Liver (tissue), 9 donors: ENCODE results near the gene NFIX. TPM values are rescaled to one million over a fixed set of nuclear protein-coding genes. Genes with fewer than 3 reads are reported as not detected.
A peak's percentile ranks its signal among the peaks of the same experiment; 100 is the strongest.

ENCODE experiments used
- DNase-seq: peaks from one replicate; pipeline ENCODE4 v3.0.0-alpha.2; 2017; ENCODE audit warnings: low spot score
- H3K27ac ChIP-seq, 2 donors: one replicate each; pipeline ENCODE4 v1.7.0; 2013; ENCODE audit warnings: inconsistent platforms in 2 of 2, low read length in 2 of 2, control low read depth in 1 of 2, low read depth in 1 of 2, mild to moderate bottlenecking in 1 of 2
- H3K27me3 ChIP-seq, 4 donors: one replicate each; pipeline versions ENCODE4 v1.6.1 to v1.7.0; 2013; ENCODE audit warnings: low read length in 3 of 4, inconsistent platforms in 1 of 4, mild to moderate bottlenecking in 1 of 4, moderate library complexity in 1 of 4; ENCODE audit not compliant: control insufficient read depth in 4 of 4, insufficient read depth in 4 of 4
- H3K36me3 ChIP-seq, 4 donors: one replicate each; pipeline versions ENCODE4 v1.6.1 to v1.7.0; 2013; ENCODE audit warnings: low read length in 3 of 4, mild to moderate bottlenecking in 3 of 4, low read depth in 1 of 4, moderate library complexity in 1 of 4; ENCODE audit not compliant: control insufficient read depth in 4 of 4, insufficient read depth in 3 of 4
- H3K4me1 ChIP-seq, 4 donors: one replicate each; pipeline versions ENCODE4 v1.6.1 to v1.7.0; 2013; ENCODE audit warnings: low read length in 3 of 4, mild to moderate bottlenecking in 3 of 4, moderate library complexity in 1 of 4; ENCODE audit not compliant: control insufficient read depth in 4 of 4, insufficient read depth in 4 of 4
- H3K4me3 ChIP-seq, 3 donors: one replicate each; pipeline versions ENCODE4 v1.6.1 to v1.7.0; 2013; ENCODE audit warnings: low read length in 3 of 3, control low read depth in 1 of 3, low read depth in 1 of 3, mild to moderate bottlenecking in 1 of 3
- H3K9ac ChIP-seq, 2 donors: one replicate each; pipeline ENCODE4 v1.7.0; 2013; ENCODE audit warnings: low read length in 2 of 2, mild to moderate bottlenecking in 2 of 2, moderate library complexity in 2 of 2, control low read depth in 1 of 2, low read depth in 1 of 2
- H3K9me3 ChIP-seq, 4 donors: one replicate each; pipeline versions ENCODE4 v1.6.1 to v1.7.0; 2013; ENCODE audit warnings: low read length in 3 of 4; ENCODE audit not compliant: control insufficient read depth in 4 of 4
- EGR1 ChIP-seq, 2 donors: IDR thresholded peaks; 2 replicates each; pipeline ENCODE4 v1.6.1; 2016 to 2018; ENCODE audit warnings: antibody characterized with exemption in 2 of 2, low read depth in 2 of 2
- FOXA1 ChIP-seq: IDR thresholded peaks from 2 replicates; pipeline ENCODE4 v1.6.1; 2016; ENCODE audit warnings: antibody characterized with exemption
- FOXA2 ChIP-seq: IDR thresholded peaks from 2 replicates; pipeline ENCODE4 v1.6.1; 2016; ENCODE audit warnings: antibody characterized with exemption
- GABPA ChIP-seq, 2 donors: IDR thresholded peaks in 1 of 2; conservative IDR thresholded peaks in 1 of 2; 2 replicates each; pipeline ENCODE4 v1.6.1; 2016; ENCODE audit warnings: antibody characterized with exemption in 2 of 2, mild to moderate bottlenecking in 1 of 2, moderate library complexity in 1 of 2
- HNF4A ChIP-seq, 2 donors: conservative IDR thresholded peaks; 2 replicates each; pipeline ENCODE4 v1.6.1; 2016; ENCODE audit warnings: antibody characterized with exemption in 2 of 2, mild to moderate bottlenecking in 2 of 2
- HNF4G ChIP-seq: IDR thresholded peaks from 2 replicates; pipeline ENCODE4 v1.6.1; 2016; ENCODE audit warnings: antibody characterized with exemption
- JUND ChIP-seq, 2 donors: IDR thresholded peaks; 2 replicates each; pipeline ENCODE4 v1.6.1; 2016; ENCODE audit warnings: antibody characterized with exemption in 2 of 2
- NR2F2 ChIP-seq: IDR thresholded peaks from 2 replicates; pipeline ENCODE4 v1.6.1; 2016; ENCODE audit warnings: antibody characterized with exemption
- RAD21 ChIP-seq, 2 donors: IDR thresholded peaks; 2 replicates each; pipeline ENCODE4 v1.6.1; 2016; ENCODE audit warnings: antibody characterized with exemption in 2 of 2, mild to moderate bottlenecking in 2 of 2
- RXRA ChIP-seq, 2 donors: IDR thresholded peaks; 2 replicates each; pipeline ENCODE4 v1.6.1; 2017 to 2018; ENCODE audit warnings: antibody characterized with exemption in 2 of 2, mild to moderate bottlenecking in 1 of 2
- SP1 ChIP-seq: IDR thresholded peaks from 2 replicates; pipeline ENCODE4 v1.6.1; 2018; ENCODE audit warnings: antibody characterized with exemption, mild to moderate bottlenecking
- TAF1 ChIP-seq: conservative IDR thresholded peaks from 2 replicates; pipeline ENCODE4 v1.6.1; 2016; ENCODE audit warnings: antibody characterized with exemption, mild to moderate bottlenecking
- YY1 ChIP-seq: IDR thresholded peaks from 2 replicates; pipeline ENCODE4 v1.6.1; 2016; ENCODE audit warnings: antibody characterized with exemption, mild to moderate bottlenecking
- WGBS: extraction: QIAGEN DNeasy Blood & Tissue Kit; methylation state at CpG from one replicate; pipeline ENCODE4 v1.1.7; 2013; 5-methylcytosine and 5-hydroxymethylcytosine counted together
- polyA plus RNA-seq, 2 donors: library from polyadenylated mRNA; stranded (reverse) in 1 of 2; unstranded in 1 of 2; fragments of 200-250 nt in 1 of 2; fragments of >200 nt in 1 of 2; fragmentation: Nextera tagmentation in 1 of 2; extraction: Ambion mirVana in 1 of 2; gene quantifications; one replicate each; pipeline versions ENCODE4 v1.2.1 to v1.2.3, GENCODE V29; 2013 to 2015
- total RNA-seq, 2 donors: library from RNA; depleted of rRNA; stranded (reverse); fragments of >200 nt; gene quantifications; one replicate each; pipeline ENCODE4 v1.2.3, GENCODE V29; 2014
- TF ChIP-seq, protein P1 (sequence below): IDR thresholded peaks from 2 replicates; pipeline ENCODE4 v1.6.1; 2016; ENCODE audit warnings: antibody characterized with exemption
- TF ChIP-seq, protein P2 (sequence below): IDR thresholded peaks from 2 replicates; pipeline ENCODE4 v1.6.1; 2016; ENCODE audit warnings: antibody characterized with exemption
- TF ChIP-seq, protein P3 (sequence below): IDR thresholded peaks from 2 replicates; pipeline ENCODE4 v1.6.1; 2016; ENCODE audit warnings: antibody characterized with exemption, mild to moderate bottlenecking
- TF ChIP-seq, protein P4 (sequence below): IDR thresholded peaks from 2 replicates; pipeline ENCODE4 v1.6.1; 2016; ENCODE audit warnings: antibody characterized with exemption
- TF ChIP-seq, protein P5 (sequence below): fragments of 150-350 bp; IDR thresholded peaks from 2 replicates; pipeline ENCODE4 v1.5.1; 2017; ENCODE audit warnings: improper control_type of control experiment, low read depth, low read length; ENCODE audit not compliant: missing input control
- donor health status: healthy.
- donor health status: healthy.
- donor health status: healthy.
- donor health status: healthy.
- donor health status: healthy.

NFIX gene
- total and polyA plus RNA-seq, 4 donors, result 3.3 to 18.4 (median 12.6) TPM

DNA sequence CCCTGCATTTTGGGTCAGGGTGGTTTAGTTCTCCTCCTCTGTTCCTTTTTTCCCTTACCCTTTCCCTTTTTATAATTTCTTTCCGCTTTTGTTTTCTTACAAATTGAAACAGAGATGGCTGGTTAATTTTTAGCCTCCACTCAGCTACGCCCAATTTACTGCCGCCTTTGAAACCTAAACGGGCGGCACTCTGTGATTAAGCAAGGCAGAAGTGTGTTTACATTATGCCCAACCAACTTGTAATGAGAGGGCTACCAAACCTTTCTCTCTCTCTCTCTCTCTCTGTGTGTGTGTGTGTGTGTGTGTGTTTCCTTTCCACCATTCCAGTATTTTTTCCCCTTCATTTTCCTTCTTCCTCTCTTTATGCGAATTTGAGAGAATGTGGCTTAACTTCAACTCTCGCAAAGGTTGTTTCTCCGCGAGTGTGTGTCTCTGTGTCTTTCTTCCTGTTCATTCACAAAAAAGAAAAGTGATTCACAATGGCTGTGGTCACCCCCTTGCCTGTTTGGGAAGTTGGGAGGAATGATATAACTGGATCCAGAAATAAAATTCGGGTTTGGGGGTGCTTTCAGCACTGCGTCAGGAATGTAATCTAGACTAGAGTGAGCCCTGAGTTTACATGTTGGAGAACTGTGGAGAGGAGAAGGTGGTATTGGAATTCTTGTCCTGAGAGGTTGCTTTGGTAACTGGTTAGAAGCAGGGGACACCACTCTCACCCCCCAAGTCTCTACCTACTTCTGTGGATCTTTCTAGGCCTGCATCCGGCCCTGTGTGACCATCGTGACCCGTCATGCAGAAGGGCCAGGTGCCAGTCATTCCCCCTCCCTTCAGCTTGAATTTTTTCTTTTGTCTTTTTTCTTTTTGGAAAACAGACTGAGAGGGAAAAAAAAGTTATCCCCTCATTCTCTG, 31.4 kb downstream of the NFIX start:
- no peaks in the 10 kb centered on the region for H3K9me3 ChIP-seq
- H3K27ac ChIP-seq, result peak overlapping the region; percentile 36 to 56
- H3K4me3 ChIP-seq, result peak overlapping the region in 2 of 3 donors; percentile 18 to 23
- 35% methylated on average over 14 of the region's 14 CpGs for WGBS
- TF ChIP-seq SP1 (peak; percentile 60), JUND (IDR thresholded peaks at IDR 0.05) (peak in 1 of 2 donors; percentile 48), FOXA1 (peak; percentile 67), GABPA (IDR thresholded peaks at IDR 0.05 in 1 of 2, conservative IDR thresholded peaks at IDR 0.05 in 1 of 2) (peak in 1 of 2 donors; percentile 53), EGR1 (IDR thresholded peaks at IDR 0.05; ENCODE audit: low read depth in 2 of 2) (peak in 1 of 2 donors; percentile 24), TAF1 (peak; percentile 43), RXRA (IDR thresholded peaks at IDR 0.05) (peak; percentile 39 to 76), HNF4A (conservative IDR thresholded peaks at IDR 0.05) (peak; percentile 30 to 63), FOXA2 (peak; percentile 88), RAD21 (IDR thresholded peaks at IDR 0.05) (peak in 1 of 2 donors; percentile 24), YY1 (peak; percentile 88), HNF4G (no peak), NR2F2 (no peak)
- TF ChIP-seq, protein P1, sequence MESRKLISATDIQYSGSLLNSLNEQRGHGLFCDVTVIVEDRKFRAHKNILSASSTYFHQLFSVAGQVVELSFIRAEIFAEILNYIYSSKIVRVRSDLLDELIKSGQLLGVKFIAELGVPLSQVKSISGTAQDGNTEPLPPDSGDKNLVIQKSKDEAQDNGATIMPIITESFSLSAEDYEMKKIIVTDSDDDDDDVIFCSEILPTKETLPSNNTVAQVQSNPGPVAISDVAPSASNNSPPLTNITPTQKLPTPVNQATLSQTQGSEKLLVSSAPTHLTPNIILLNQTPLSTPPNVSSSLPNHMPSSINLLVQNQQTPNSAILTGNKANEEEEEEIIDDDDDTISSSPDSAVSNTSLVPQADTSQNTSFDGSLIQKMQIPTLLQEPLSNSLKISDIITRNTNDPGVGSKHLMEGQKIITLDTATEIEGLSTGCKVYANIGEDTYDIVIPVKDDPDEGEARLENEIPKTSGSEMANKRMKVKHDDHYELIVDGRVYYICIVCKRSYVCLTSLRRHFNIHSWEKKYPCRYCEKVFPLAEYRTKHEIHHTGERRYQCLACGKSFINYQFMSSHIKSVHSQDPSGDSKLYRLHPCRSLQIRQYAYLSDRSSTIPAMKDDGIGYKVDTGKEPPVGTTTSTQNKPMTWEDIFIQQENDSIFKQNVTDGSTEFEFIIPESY, result no peak
- TF ChIP-seq, protein P2, sequence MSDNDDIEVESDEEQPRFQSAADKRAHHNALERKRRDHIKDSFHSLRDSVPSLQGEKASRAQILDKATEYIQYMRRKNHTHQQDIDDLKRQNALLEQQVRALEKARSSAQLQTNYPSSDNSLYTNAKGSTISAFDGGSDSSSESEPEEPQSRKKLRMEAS, result peak; percentile 60
- TF ChIP-seq, protein P3, sequence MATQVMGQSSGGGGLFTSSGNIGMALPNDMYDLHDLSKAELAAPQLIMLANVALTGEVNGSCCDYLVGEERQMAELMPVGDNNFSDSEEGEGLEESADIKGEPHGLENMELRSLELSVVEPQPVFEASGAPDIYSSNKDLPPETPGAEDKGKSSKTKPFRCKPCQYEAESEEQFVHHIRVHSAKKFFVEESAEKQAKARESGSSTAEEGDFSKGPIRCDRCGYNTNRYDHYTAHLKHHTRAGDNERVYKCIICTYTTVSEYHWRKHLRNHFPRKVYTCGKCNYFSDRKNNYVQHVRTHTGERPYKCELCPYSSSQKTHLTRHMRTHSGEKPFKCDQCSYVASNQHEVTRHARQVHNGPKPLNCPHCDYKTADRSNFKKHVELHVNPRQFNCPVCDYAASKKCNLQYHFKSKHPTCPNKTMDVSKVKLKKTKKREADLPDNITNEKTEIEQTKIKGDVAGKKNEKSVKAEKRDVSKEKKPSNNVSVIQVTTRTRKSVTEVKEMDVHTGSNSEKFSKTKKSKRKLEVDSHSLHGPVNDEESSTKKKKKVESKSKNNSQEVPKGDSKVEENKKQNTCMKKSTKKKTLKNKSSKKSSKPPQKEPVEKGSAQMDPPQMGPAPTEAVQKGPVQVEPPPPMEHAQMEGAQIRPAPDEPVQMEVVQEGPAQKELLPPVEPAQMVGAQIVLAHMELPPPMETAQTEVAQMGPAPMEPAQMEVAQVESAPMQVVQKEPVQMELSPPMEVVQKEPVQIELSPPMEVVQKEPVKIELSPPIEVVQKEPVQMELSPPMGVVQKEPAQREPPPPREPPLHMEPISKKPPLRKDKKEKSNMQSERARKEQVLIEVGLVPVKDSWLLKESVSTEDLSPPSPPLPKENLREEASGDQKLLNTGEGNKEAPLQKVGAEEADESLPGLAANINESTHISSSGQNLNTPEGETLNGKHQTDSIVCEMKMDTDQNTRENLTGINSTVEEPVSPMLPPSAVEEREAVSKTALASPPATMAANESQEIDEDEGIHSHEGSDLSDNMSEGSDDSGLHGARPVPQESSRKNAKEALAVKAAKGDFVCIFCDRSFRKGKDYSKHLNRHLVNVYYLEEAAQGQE, result no peak
- TF ChIP-seq, protein P4, sequence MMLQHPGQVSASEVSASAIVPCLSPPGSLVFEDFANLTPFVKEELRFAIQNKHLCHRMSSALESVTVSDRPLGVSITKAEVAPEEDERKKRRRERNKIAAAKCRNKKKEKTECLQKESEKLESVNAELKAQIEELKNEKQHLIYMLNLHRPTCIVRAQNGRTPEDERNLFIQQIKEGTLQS, result no peak
- TF ChIP-seq, protein P5, sequence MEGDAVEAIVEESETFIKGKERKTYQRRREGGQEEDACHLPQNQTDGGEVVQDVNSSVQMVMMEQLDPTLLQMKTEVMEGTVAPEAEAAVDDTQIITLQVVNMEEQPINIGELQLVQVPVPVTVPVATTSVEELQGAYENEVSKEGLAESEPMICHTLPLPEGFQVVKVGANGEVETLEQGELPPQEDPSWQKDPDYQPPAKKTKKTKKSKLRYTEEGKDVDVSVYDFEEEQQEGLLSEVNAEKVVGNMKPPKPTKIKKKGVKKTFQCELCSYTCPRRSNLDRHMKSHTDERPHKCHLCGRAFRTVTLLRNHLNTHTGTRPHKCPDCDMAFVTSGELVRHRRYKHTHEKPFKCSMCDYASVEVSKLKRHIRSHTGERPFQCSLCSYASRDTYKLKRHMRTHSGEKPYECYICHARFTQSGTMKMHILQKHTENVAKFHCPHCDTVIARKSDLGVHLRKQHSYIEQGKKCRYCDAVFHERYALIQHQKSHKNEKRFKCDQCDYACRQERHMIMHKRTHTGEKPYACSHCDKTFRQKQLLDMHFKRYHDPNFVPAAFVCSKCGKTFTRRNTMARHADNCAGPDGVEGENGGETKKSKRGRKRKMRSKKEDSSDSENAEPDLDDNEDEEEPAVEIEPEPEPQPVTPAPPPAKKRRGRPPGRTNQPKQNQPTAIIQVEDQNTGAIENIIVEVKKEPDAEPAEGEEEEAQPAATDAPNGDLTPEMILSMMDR, result no peak
- no peaks in the 10 kb centered on the region for H3K27me3 ChIP-seq
- DNase-seq, result no peak
- peaks cover 14 to 63% (median 48%) of the 10 kb centered on the region in 4 donors for H3K4me1 ChIP-seq
- H3K9ac ChIP-seq, result peak overlapping the region in 1 of 2 donors; percentile 42
- no peaks in the 10 kb centered on the region for H3K36me3 ChIP-seq
